Epithelial cell of esophagus (primary cell): Measurements from ENCODE around the gene CCDC85C.

Experiments used
- DNase-seq: peaks from one replicate; pipeline ENCODE4 v3.0.0; 2010; ENCODE audit warnings: low read depth
- H3K4me3 ChIP-seq: 2 replicates; pipeline ENCODE4 v1.5.1; 2011; ENCODE audit warnings: mild to moderate bottlenecking, low read length, control low read depth
- TF ChIP-seq, protein P1 (sequence below): IDR thresholded peaks from 2 replicates; pipeline ENCODE4 v1.5.1; 2011; ENCODE audit warnings: low read depth, mild to moderate bottlenecking, low read length, control low read depth, inconsistent platforms; ENCODE audit not compliant: insufficient read depth; ENCODE audit errors: missing control alignments

CCDC85C gene

DNA sequence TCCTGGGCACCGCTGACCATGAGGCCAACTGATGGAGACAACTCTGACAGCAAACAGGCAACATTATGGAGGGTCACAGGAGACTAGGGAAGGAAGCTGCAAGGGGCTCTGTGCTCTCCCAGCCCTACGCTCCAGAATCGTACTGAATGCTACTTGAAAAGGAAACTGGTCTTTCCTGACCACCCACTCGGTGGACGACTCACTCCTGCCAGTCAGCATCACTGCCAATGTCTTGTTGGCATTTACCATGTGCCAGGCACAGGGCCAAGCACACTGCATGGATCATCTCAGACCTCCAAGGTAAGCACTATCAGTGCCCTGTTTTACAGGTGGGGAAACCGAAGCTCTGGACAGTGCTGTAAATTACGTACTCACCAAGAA, 38.0 kb downstream of the CCDC85C start:
- TF ChIP-seq, protein P1, sequence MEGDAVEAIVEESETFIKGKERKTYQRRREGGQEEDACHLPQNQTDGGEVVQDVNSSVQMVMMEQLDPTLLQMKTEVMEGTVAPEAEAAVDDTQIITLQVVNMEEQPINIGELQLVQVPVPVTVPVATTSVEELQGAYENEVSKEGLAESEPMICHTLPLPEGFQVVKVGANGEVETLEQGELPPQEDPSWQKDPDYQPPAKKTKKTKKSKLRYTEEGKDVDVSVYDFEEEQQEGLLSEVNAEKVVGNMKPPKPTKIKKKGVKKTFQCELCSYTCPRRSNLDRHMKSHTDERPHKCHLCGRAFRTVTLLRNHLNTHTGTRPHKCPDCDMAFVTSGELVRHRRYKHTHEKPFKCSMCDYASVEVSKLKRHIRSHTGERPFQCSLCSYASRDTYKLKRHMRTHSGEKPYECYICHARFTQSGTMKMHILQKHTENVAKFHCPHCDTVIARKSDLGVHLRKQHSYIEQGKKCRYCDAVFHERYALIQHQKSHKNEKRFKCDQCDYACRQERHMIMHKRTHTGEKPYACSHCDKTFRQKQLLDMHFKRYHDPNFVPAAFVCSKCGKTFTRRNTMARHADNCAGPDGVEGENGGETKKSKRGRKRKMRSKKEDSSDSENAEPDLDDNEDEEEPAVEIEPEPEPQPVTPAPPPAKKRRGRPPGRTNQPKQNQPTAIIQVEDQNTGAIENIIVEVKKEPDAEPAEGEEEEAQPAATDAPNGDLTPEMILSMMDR: no peak
- DNase-seq: peak; percentile 88
- no peak overlapping the region for H3K4me3 ChIP-seq

DNA sequence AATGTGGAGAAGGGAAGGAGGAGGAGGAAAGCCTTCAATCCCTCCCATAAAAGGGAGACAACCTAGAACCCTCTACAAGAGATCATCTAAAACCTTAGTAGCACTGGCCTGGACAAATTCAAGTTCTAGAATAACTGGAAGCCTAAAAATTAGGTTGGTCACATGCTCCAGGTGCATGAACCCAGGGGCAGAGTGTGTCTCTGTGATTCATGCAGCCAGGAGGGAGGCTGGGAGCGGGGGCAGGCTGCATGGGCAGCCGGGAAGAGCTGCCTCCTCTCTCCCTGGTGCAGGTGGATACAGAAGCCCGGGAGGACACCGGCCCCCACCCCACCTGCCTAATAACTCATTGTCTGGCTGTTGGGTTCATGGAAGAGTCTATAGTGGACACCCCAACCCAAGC, 38.6 kb downstream of the CCDC85C start:
- H3K4me3 ChIP-seq: no peak overlapping the region
- no peak for DNase-seq
- TF ChIP-seq, protein P1: no peak

DNA sequence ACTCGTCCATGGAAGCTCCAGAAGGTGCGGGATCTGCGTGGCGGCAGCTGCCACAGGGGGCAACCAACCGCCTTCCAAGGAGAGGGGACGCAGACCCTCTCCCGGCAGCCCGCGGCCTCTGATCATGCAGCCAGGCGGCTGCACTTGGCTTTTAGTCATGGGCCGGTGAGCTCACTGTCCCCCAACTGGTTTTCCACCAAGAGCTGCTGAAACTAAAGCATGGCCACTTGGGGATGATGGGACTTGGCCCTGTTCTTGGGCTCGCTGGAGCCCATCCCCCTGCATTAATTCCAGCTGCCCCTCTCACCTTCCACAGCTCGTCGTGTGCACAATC, 39.1 kb downstream of the CCDC85C start:
- no peak for DNase-seq
- H3K4me3 ChIP-seq: no peak overlapping the region
- TF ChIP-seq, protein P1: no peak

DNA sequence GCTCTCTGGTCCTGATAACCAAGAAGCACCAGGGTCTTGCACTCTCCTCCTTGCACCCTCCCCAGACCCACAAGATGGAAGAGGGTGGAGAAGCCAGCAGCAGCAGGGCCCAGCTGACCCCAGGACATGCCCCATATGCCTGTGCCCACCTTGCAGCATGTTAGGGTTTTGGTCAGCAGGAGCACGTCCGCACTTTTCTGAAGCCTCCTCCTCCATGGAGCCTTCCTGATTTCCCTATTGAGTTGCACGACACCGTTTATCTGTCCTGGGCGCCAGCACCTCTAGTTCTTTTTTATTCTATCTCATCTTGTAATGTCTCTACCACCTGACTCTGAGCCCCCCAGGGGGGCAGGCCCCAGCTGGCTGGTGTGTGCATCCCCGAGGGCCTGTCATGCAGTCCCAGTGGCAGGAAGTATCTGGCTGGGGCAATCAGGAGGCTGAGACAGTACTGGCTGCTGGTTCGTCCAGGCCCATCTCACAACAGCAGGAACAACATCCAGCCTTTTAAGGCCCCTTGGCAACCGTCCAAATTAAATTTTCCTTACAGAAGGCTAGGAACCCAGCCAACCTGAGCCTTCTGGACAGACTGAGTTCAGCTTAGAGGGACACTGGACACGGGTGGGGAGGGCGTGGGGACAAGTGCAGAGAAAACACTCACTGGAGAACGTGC, 39.6 kb downstream of the CCDC85C start:
- no peak overlapping the region for H3K4me3 ChIP-seq
- DNase-seq: no peak
- TF ChIP-seq, protein P1: no peak

DNA sequence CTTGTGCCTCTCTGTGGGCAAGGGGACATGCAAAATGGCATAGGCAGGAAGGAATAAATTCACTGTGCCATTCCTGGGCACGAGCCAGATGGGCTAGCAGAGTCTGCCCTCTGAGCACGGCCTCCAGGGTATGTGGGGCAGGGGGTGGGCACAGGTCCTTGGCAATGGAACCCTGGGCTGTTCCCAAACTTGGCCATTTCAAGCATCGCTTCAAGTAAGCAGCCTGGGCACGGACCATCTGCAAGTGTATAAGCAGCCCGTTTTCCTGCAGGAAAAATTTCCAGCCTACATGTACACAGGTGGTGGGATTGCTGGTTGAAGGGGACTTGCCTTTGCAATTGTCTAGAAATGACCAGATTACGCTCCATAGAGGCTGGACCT, 40.3 kb downstream of the CCDC85C start:
- no peak overlapping the region for H3K4me3 ChIP-seq
- TF ChIP-seq, protein P1: no peak
- no peak for DNase-seq

DNA sequence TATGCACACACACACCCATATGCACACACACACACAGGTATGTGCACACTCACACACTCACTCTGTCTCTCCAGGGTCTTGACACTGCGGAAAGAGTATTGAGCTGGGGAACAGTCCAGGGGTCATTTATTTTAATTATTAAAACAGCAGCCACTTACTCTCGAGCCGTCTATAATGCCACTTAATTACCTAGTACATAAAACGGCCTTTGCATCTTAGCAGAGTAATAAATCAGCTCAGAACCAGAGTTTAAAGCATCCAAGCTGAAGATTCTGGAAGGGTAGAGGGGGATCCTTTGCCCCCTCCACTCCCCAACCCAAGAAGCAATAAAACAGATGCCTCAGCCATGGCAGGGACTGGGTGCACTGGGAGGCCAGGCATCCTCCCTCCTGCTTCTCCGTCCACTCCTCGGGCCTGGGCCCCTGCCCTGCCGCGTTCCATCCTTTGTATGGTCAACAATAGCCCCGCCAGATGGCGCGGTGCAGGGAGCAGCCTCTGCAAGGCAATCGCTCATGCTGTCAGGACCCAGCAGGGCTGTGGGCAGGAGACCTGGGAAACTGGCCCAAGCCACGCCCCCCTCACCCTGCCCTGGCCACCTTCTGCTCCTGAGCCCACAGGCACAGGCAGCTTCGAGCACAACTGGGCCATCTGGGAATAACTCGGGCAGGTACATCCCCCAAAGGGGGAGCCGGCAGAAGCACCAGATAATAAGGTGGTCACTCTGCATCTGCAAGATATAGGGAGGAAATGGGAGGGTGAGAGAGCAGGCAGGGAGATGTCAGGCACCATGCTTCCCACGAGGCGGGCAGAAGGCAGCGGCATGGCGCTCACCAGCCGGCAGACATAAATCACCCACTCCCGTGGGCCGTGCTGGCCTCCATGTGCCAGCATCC, 40.9 kb downstream of the CCDC85C start:
- DNase-seq: no peak
- TF ChIP-seq, protein P1: no peak
- no peak overlapping the region for H3K4me3 ChIP-seq

DNA sequence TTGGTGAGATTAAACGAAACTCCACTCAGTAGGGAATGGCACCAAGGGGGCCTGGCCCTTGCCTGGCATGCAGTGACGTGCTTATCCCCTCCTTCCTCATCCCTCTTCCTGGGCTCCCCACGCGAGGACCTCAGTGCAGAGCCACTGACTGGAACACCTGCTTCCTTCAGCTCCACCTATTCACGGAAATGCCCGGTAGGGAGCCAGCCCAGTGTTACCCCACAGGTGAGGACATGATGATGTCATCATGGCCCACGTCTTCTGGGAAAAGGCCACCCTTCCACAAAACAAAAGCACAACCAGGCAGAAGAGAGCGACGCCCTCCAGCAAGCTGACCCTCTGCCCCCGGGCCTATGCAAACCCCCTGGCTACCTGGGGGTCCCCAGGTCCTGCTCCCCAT, 42.1 kb downstream of the CCDC85C start:
- H3K4me3 ChIP-seq: no peak overlapping the region
- TF ChIP-seq, protein P1: no peak
- DNase-seq: peak; percentile 60
